Thyroid gland (tissue), 4 donors: ENCODE data around the gene CHST12.

ENCODE experiments used
- CTCF ChIP-seq, 6 experiments: fragments of 200-600 bp in 3 of 6; fragments of 450-650 bp in 3 of 6; sonication (generic) in 3 of 6; IDR thresholded peaks; one replicate each; pipeline ENCODE4 v1.5.1; 2016 to 2019; ENCODE audit warnings: antibody characterized with exemption in 6 of 6, mild to moderate bottlenecking in 2 of 6, inconsistent platforms in 1 of 6, moderate library complexity in 1 of 6
- POLR2A ChIP-seq, 2 donors: fragments of 450-650 bp; IDR thresholded peaks; one replicate each; pipeline ENCODE4 v1.6.1; 2017; ENCODE audit warnings: antibody characterized with exemption in 2 of 2, mild to moderate bottlenecking in 2 of 2, moderate library complexity in 1 of 2

DNA sequence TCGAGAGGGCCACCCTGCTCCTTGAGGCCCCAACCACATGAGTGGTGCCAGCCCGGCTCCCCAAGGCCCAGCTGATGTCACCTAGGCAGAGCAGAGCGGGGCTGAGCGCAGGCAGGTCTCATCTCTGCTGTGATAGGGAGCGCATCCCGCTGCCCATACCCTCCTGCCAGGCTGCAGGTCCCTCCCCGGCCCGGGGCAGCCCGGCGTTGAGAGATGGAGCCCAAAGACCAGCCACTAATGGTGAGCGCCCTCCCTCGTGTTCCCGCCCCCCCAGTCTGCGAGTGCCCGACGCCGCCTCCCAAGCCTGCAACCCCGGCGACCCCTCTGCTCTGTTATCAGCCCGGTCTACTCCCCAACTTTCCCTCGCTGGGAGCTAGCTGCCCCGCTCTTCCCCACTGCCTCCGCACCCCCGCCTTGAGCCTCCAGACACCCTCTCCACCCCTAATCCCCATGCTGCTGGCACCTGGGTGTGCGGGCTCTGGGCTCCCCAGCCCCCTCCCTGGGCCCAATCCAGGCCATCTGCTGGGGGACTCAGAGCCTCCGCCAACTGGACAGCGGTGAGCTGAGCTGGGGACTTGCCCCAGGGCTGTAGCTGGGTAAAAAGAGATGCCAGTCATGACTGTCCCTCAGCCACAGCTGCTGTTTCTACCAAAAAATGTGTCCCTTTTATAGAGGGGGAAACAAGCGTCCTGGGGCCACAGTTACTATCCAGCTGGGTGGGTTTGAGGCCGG is 19.7 kb upstream of the CHST12 start:
- TF ChIP-seq CTCF (IDR thresholded peaks at IDR 0.05) (no peak), POLR2A (IDR thresholded peaks at IDR 0.05) (no peak)
